ENCODE measurements around the gene ANKK1.

Gene ANKK1

GRCh38 chr11:113387605-113388211, at the start of gene ANKK1:
ANKK1 (plus strand) TSS chr11:113387779; CDS start chr11:113387885, 106 bp downstream.
- no peak for DNase-seq (ENCODE audit: low read depth in 2 of 3, low spot score in 1 of 3)

GRCh38 chr11:113338730-113339129, 48.8 kb upstream of the ANKK1 start:
- no peak for DNase-seq (ENCODE audit: low read depth in 2 of 3, low spot score in 1 of 3)

- DNase-seq (ENCODE audit: low read depth in 2 of 3, low spot score in 1 of 3) = no peak
Measured at GRCh38 chr11:113339929-113340589, 47.5 kb upstream of the ANKK1 start.

GRCh38 chr11:113341388-113342165, 46.0 kb upstream of the ANKK1 start:
- no peak for DNase-seq (ENCODE audit: low read depth in 2 of 3, low spot score in 1 of 3)

- no peak for DNase-seq (ENCODE audit: low read depth in 2 of 3, low spot score in 1 of 3)
Measured at GRCh38 chr11:113345978-113346377, 41.6 kb upstream of the ANKK1 start.

- DNase-seq (ENCODE audit: low read depth in 2 of 3, low spot score in 1 of 3) = no peak
Measured at GRCh38 chr11:113349528-113349927, 38.1 kb upstream of the ANKK1 start.

GRCh38 chr11:113350336-113351067, 37.1 kb upstream of the ANKK1 start:
- DNase-seq (ENCODE audit: low read depth in 2 of 3, low spot score in 1 of 3) = no peak

- no peak for DNase-seq (ENCODE audit: low read depth in 2 of 3, low spot score in 1 of 3)
Measured at GRCh38 chr11:113351068-113351450, 36.5 kb upstream of the ANKK1 start.

GRCh38 chr11:113351480-113351879, 36.1 kb upstream of the ANKK1 start:
- DNase-seq (ENCODE audit: low read depth in 2 of 3, low spot score in 1 of 3) = no peak

- DNase-seq (ENCODE audit: low read depth in 2 of 3, low spot score in 1 of 3) = no peak
Measured at GRCh38 chr11:113356203-113356602, 31.4 kb upstream of the ANKK1 start.

- no peak for DNase-seq (ENCODE audit: low read depth in 2 of 3, low spot score in 1 of 3)
Measured at GRCh38 chr11:113363406-113363805, 24.2 kb upstream of the ANKK1 start.

- no peak for DNase-seq (ENCODE audit: low read depth in 2 of 3, low spot score in 1 of 3)
Measured at GRCh38 chr11:113363996-113364641, 23.5 kb upstream of the ANKK1 start.

GRCh38 chr11:113365895-113366294, 21.7 kb upstream of the ANKK1 start:
- DNase-seq (ENCODE audit: low read depth in 2 of 3, low spot score in 1 of 3) = no peak

GRCh38 chr11:113369411-113369810, 18.2 kb upstream of the ANKK1 start:
- DNase-seq (ENCODE audit: low read depth in 2 of 3, low spot score in 1 of 3) = no peak

- no peak for DNase-seq (ENCODE audit: low read depth in 2 of 3, low spot score in 1 of 3)
Measured at GRCh38 chr11:113370634-113371033, 16.9 kb upstream of the ANKK1 start.

GRCh38 chr11:113372309-113372708, 15.3 kb upstream of the ANKK1 start:
- no peak for DNase-seq (ENCODE audit: low read depth in 2 of 3, low spot score in 1 of 3)

- no peak for DNase-seq (ENCODE audit: low read depth in 2 of 3, low spot score in 1 of 3)
Measured at GRCh38 chr11:113373306-113373705, 14.3 kb upstream of the ANKK1 start.

- DNase-seq (ENCODE audit: low read depth in 2 of 3, low spot score in 1 of 3) = no peak
Measured at GRCh38 chr11:113373981-113374560, 13.5 kb upstream of the ANKK1 start.

GRCh38 chr11:113375402-113375801, 12.2 kb upstream of the ANKK1 start:
- no peak for DNase-seq (ENCODE audit: low read depth in 2 of 3, low spot score in 1 of 3)

GRCh38 chr11:113376156-113376555, 11.4 kb upstream of the ANKK1 start:
- DNase-seq (ENCODE audit: low read depth in 2 of 3, low spot score in 1 of 3) = no peak

Data from stimulated activated CD4-positive, alpha-beta T cell treated with anti-CD3 and anti-CD28 coated beads, Interleukin-12 subunit alpha, Interleukin-12 subunit beta, amount 100 ng/mL, for 48 hours (primary cell).